ENCODE measurements around the gene RHNO1.

Gene RHNO1

GRCh38 chr12:2904260-2904659, 27.2 kb downstream of the RHNO1 start:
- no peak for DNase-seq

GRCh38 chr12:2912216-2912575, 35.2 kb downstream of the RHNO1 start:
- DNase-seq: no peak

GRCh38 chr12:2919249-2919648, 42.2 kb downstream of the RHNO1 start:
- DNase-seq: no peak

GRCh38 chr12:2922329-2922728, 45.3 kb downstream of the RHNO1 start:
- DNase-seq: no peak

- no peak for DNase-seq
These were observed 46.0 kb downstream of the RHNO1 start for GRCh38 chr12:2923057-2923456.

GRCh38 chr12:2924019-2924418, 47.0 kb downstream of the RHNO1 start:
- DNase-seq: no peak

GRCh38 chr12:2925322-2925995, 48.4 kb downstream of the RHNO1 start:
- DNase-seq: peak in 1 of 2 donors; percentile 7

- DNase-seq: no peak
These were observed 53.8 kb downstream of the RHNO1 start for GRCh38 chr12:2930865-2931264.

GRCh38 chr12:2933586-2933985, 56.6 kb downstream of the RHNO1 start:
- no peak for DNase-seq

GRCh38 chr12:2934371-2934770, 57.3 kb downstream of the RHNO1 start:
- no peak for DNase-seq

GRCh38 chr12:2936301-2936700, 59.3 kb downstream of the RHNO1 start:
- DNase-seq: no peak

- DNase-seq: no peak
These were observed 60.5 kb downstream of the RHNO1 start for GRCh38 chr12:2937500-2937899.
